SU-DHL-6 (cell line): Measurements from ENCODE around the gene DPP8.

Source experiments
- H2AFZ ChIP-seq: fragments of 200-600 bp; sonication (generic); 2 replicates; pipeline ENCODE4 v1.6.1; 2014; ENCODE audit warnings: low read depth, mild to moderate bottlenecking, moderate library complexity, mixed read lengths, antibody characterized with exemption, low read length; ENCODE audit not compliant: severe bottlenecking
- H3F3A ChIP-seq: fragments of 200-600 bp; shearing (Covaris generic); 2 replicates; pipeline ENCODE4 v1.6.0; 2016; ENCODE audit warnings: antibody characterized with exemption, mild to moderate bottlenecking; ENCODE audit not compliant: insufficient read depth
- H3K27ac ChIP-seq: fragments of 200-600 bp; sonication (generic); 2 replicates; pipeline ENCODE4 v1.5.1; 2016; ENCODE audit warnings: low read depth, mild to moderate bottlenecking, low read length, moderate library complexity, mixed read lengths
- H3K27me3 ChIP-seq: fragments of 200-600 bp; sonication (generic), shearing (Covaris generic); 2 replicates; pipeline ENCODE4 v1.6.0; 2014; ENCODE audit warnings: mild to moderate bottlenecking, low read length
- H3K36me3 ChIP-seq: fragments of 200-600 bp; sonication (generic); 2 replicates; pipeline ENCODE4 v1.6.1; 2014; ENCODE audit warnings: mild to moderate bottlenecking, low read length, mixed read lengths
- H3K4me2 ChIP-seq: fragments of 300-600, 200-600 bp; shearing (Covaris generic), sonication (generic); 2 replicates; pipeline ENCODE4 v1.6.0; 2014; ENCODE audit warnings: low read length, low read depth, mild to moderate bottlenecking; ENCODE audit not compliant: poor library complexity, severe bottlenecking
- H3K4me3 ChIP-seq: fragments of 200-600 bp; sonication (generic); 2 replicates; pipeline ENCODE4 v1.5.1; 2014; ENCODE audit warnings: antibody characterized with exemption, low read length, mild to moderate bottlenecking, mixed read lengths; ENCODE audit not compliant: insufficient read depth, poor library complexity, severe bottlenecking
- H3K79me2 ChIP-seq: fragments of 200-600 bp; sonication (generic); 2 replicates; pipeline ENCODE4 v1.6.1; 2014; ENCODE audit warnings: mild to moderate bottlenecking, low read length, moderate library complexity; ENCODE audit not compliant: insufficient read depth
- H3K9ac ChIP-seq: fragments of 200-600 bp; sonication (generic); 2 replicates; pipeline ENCODE4 v1.7.0; 2014; ENCODE audit warnings: mild to moderate bottlenecking, low read length
- H3K9me2 ChIP-seq: fragments of 200-600 bp; sonication (generic); replicated peaks from 2 replicates; pipeline ENCODE4 v1.6.1; 2014; ENCODE audit warnings: low read length; ENCODE audit not compliant: insufficient read depth
- H3K9me3 ChIP-seq: fragments of 200-600 bp; sonication (generic); 2 replicates; pipeline ENCODE4 v1.6.1; 2014; ENCODE audit warnings: low read length, mixed read lengths; ENCODE audit not compliant: insufficient read depth
- H4K20me1 ChIP-seq: fragments of 200-600 bp; sonication (generic); 2 replicates; pipeline ENCODE4 v1.6.1; 2014; ENCODE audit warnings: low read depth, mild to moderate bottlenecking, antibody characterized with exemption, low read length, moderate library complexity, mixed read lengths
- EZH2phosphoT487 ChIP-seq: fragments of 200-600 bp; sonication (generic), shearing (Covaris generic); conservative IDR thresholded peaks from 2 replicates; pipeline ENCODE4 v1.6.1; 2018; ENCODE audit warnings: mild to moderate bottlenecking, antibody characterized with exemption, low read length, moderate library complexity, mixed read lengths
- TF ChIP-seq, protein P1 (sequence below): fragments of 200-600 bp; sonication (generic); IDR thresholded peaks from one replicate; pipeline ENCODE4 v1.5.1; 2017; ENCODE audit warnings: antibody characterized with exemption, mild to moderate bottlenecking, low read length, moderate library complexity; ENCODE audit not compliant: insufficient read depth, poor library complexity, severe bottlenecking

DPP8 gene

GRCh38 chr15:65516997-65517865 lies at the start of gene DPP8:
Gene DPP8 (minus strand): TSS chr15:65517689. CDS start chr15:65512553, 5,136 bp downstream.
- Histone ChIP-seq H3K4me2 (peak within 1 kb of the TSS; percentile 88), H3K4me3 (peak within 1 kb of the TSS; percentile 67), H3K27ac (peak within 1 kb of the TSS; percentile 91), H3K9me3 (no peaks in the 10 kb centered on the region), H3K27me3 (no peaks in the 10 kb centered on the region), H3K79me2 (peaks cover 49% of the 10 kb centered on the region), H3K9ac (peak within 1 kb of the TSS; percentile 95), H2AFZ (peak within 1 kb of the TSS; percentile 100), H4K20me1 (0 out of 2 replicates have a peak, but pooled peaks cover 4% of the 10 kb centered on the region), H3K9me2 (no peaks in the 10 kb centered on the region), H3F3A (no peaks in the 10 kb centered on the region), H3K36me3 (peaks cover 11% of the 10 kb centered on the region)
- no peak for TF ChIP-seq EZH2phosphoT487
- TF ChIP-seq, protein P1, sequence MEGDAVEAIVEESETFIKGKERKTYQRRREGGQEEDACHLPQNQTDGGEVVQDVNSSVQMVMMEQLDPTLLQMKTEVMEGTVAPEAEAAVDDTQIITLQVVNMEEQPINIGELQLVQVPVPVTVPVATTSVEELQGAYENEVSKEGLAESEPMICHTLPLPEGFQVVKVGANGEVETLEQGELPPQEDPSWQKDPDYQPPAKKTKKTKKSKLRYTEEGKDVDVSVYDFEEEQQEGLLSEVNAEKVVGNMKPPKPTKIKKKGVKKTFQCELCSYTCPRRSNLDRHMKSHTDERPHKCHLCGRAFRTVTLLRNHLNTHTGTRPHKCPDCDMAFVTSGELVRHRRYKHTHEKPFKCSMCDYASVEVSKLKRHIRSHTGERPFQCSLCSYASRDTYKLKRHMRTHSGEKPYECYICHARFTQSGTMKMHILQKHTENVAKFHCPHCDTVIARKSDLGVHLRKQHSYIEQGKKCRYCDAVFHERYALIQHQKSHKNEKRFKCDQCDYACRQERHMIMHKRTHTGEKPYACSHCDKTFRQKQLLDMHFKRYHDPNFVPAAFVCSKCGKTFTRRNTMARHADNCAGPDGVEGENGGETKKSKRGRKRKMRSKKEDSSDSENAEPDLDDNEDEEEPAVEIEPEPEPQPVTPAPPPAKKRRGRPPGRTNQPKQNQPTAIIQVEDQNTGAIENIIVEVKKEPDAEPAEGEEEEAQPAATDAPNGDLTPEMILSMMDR: peak; percentile 97

DNA sequence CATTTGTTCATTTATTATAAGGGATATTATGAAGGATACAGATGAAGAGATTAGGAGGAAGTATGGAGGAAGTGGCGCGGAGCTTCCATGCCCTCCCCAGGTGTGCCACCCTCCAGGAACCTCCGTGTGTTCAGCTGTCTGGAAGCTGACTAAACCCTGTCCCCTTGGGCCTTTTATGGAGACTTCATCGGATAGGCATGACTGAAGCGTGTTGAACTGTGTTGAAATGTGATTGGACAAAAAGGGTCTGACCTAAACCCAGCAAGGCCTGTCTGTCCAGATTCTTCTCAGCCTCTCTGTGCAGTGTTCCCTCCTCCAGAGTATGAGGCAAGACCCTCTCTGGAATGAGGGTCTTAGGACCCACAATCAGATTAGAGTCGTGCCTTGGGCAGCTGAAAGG lies 44.4 kb upstream of the DPP8 start:
- H3K4me3 ChIP-seq: no peak overlapping the region
- no peaks in the 10 kb centered on the region for H4K20me1 ChIP-seq
- no peaks in the 10 kb centered on the region for H3K27me3 ChIP-seq
- TF ChIP-seq, protein P1: no peak
- TF ChIP-seq EZH2phosphoT487: no peak
- no peaks in the 10 kb centered on the region for H3K79me2 ChIP-seq
- no peak overlapping the region for H3K9ac ChIP-seq
- no peak overlapping the region for H3K4me2 ChIP-seq
- H3F3A ChIP-seq: no peaks in the 10 kb centered on the region
- no peak overlapping the region for H3K27ac ChIP-seq
- H2AFZ ChIP-seq: no peak overlapping the region
- no peaks in the 10 kb centered on the region for H3K9me3 ChIP-seq
- peaks cover 28% of the 10 kb centered on the region; the same call in 1 of the 2 replicates for H3K36me3 ChIP-seq
- H3K9me2 ChIP-seq: no peaks in the 10 kb centered on the region

DNA sequence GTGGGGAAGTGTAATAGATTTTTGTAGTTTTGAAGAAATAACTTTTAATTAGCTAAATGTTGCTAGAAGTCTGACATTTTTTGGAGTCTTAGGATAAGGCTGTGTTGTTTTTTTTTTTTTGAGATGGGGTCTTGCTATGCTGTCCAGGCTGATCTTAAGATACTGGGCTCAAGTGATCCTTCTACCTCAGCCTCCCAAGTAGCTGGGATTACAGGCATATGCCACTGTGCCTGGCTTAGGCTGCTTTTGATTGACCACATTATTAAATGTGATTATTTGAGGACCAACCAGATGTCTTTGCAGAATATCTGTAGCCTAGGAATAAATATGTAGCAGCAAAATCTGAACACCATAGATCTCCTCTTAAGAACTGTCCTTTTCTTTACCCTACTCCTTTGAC lies 42.5 kb upstream of the DPP8 start:
- no peaks in the 10 kb centered on the region for H3K79me2 ChIP-seq
- no peak overlapping the region for H3K4me3 ChIP-seq
- peaks cover 20% of the 10 kb centered on the region; the same call in 1 of the 2 replicates for H3K36me3 ChIP-seq
- H3F3A ChIP-seq: no peaks in the 10 kb centered on the region
- no peak overlapping the region for H3K9ac ChIP-seq
- H3K9me3 ChIP-seq: no peaks in the 10 kb centered on the region
- TF ChIP-seq, protein P1: no peak
- no peak for TF ChIP-seq EZH2phosphoT487
- H2AFZ ChIP-seq: no peak overlapping the region
- H4K20me1 ChIP-seq: no peaks in the 10 kb centered on the region
- no peaks in the 10 kb centered on the region for H3K27me3 ChIP-seq
- H3K27ac ChIP-seq: no peak overlapping the region
- no peak overlapping the region for H3K4me2 ChIP-seq
- no peaks in the 10 kb centered on the region for H3K9me2 ChIP-seq
